Melanocyte of skin (primary cell): Measurements from ENCODE around the gene PGLYRP3. TPM values are rescaled to one million over a fixed set of nuclear protein-coding genes. Genes with fewer than 3 reads are reported as not detected.

Experiments
- small RNA-seq, 2 donors: library from RNA; depleted of rRNA; stranded (forward); fragments of <200 nt; gene quantifications; one replicate each; pipeline ENCODE3, GENCODE V24; 2012
- total RNA-seq, 2 donors: library from RNA; depleted of rRNA; stranded (reverse); fragments of >200 nt; gene quantifications; 2 replicates each; pipeline ENCODE4 v1.2.3, GENCODE V29; 2012

The PGLYRP3 gene, protein sequence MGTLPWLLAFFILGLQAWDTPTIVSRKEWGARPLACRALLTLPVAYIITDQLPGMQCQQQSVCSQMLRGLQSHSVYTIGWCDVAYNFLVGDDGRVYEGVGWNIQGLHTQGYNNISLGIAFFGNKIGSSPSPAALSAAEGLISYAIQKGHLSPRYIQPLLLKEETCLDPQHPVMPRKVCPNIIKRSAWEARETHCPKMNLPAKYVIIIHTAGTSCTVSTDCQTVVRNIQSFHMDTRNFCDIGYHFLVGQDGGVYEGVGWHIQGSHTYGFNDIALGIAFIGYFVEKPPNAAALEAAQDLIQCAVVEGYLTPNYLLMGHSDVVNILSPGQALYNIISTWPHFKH
- total RNA-seq: not detected

DNA sequence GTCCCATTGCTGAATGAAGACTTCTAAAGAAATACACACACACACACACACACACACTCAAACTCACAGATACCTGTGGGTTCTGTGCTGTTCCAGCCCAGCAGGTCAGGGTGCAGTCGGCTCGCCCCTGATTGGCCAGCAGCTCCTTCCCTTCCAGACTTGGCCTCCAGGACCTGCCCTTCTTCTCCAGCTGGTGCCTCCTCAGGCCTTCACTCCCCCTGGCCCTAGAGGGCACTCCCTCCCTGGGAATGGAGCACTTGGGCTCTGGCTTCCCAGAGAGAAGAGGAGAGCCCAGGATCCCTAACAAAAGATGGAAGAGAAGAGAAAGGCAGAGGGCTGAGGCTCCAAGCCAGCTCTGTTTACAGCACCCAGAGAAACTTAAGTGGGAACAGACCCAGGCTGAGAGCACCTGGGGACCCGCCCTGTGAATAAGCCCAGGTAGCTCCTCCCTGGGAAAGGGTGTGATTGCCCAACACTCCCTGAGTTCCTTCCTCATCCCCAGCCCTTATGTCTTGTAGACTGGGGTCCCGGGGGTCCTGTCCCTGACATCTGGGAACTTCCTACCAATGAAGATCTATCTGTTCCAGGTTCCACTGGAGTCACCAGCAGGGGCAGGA lies at the start of gene PGLYRP3:
Gene PGLYRP3 (minus strand): TSS at position 383 of the 617 bp plus-strand sequence. CDS start 2,287 bp downstream, outside the sequence.

DNA sequence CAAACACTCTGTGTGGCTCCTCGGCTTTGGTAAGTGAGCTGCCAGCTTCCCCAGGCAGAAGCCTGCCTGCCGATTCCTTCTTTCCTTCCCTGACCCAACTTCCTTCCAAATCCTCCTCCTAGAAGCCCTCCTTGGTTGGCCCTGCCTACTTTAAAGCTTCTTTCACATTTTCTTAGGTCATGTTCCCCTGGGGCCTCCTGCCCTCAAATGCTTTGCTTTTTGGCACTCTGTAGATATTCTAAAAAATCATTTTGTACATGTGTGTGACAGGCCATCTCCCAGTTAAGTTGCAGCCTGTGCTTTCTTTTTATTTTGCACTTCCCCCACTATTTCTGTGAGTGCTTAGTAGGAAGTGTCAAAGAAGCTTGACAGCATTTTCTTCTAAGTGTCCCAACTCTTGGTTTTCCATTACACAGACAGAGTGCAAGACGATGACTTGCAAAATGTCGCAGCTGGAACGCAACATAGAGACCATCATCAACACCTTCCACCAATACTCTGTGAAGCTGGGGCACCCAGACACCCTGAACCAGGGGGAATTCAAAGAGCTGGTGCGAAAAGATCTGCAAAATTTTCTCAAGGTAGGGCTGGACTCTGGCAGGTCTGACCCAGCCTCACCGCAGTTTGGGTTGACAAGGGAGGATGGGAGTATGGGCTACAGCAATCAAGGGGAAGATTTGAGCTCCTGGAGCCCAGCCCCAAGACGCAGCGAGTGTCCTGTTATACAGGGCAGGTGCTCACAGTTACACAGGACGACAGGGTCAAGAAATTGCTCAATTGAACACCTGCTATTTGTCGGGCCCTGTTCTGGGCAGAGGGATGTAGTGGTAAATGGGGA lies 45.3 kb upstream of the PGLYRP3 start, which contains the start of gene S100A9:
Gene S100A9 (plus strand): TSS at position 2 of the 838 bp plus-strand sequence. CDS start 430 bp downstream, at position 432.

DNA sequence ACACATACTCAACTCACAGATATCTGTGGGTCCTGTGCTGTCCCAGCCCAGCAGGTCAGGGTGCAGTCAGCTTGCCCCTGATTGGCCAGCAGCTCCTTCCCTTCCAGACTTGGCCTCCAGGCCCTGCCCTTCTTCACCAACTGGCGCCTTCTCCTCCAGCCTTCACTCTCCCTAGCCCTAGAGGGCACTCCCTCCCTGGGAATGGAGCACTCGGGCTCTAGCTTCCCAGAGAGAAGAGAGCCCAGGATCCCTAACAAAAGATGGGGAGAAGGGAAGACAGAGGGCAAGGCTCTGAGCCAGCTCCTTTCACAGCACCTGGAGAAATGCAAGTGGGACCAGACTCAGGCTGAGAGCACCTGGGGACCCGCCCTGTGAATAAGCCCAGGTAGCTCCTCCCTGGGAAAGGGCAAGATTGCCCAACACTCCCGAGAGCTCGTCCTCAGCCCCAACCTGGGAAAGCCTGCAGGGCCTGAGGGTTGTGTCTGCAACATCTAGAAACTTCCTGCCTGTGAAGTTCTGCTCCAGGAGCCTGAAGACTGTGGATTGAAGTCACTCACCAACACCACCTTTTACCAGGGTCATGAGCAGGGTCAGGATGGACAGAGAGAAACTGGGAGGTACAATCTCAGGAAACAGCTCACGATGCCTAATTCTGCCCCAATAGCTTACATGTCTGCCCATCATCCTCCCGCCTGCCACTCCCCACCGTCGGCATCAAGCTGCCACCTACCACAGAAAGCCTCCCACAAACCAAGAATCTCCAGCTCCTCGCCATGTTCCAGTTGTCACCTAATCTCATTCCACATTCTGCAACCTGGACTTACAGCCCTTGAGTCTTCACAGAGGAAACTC lies 36.0 kb upstream of the PGLYRP3 start, which contains the start of gene PGLYRP4:
Gene PGLYRP4 (minus strand): TSS at position 331 of the 852 bp plus-strand sequence. CDS start 909 bp downstream, outside the sequence.

DNA sequence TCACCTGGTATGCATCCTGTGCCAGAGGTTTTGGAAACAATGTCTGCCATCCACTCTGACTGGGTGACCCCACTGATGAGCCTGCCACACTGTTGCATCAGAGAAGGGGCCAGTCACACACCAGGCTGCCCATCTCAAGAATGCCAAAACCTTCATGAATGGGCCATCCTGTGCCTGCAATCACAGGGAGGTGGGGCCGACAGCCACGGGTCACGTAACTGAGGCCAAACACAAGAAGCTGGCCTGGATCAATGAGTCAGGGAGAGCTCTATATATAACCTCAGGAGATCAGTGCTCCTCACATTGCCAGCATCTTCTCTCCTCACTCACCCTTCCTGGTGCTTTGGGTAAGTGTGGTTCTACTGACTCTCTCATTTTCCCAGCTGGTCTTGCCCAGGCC lies 53.4 kb downstream of the PGLYRP3 start, which contains the start of gene LORICRIN:
Gene LORICRIN (plus strand): TSS at position 301 of the 400 bp plus-strand sequence. CDS start 1,263 bp downstream, outside the sequence.

Small RNA genes within 50 kb of the gene (small RNA-seq; reads per million reads assigned to genes)
- 0 reads per million in 2 donors for gene RNU6-160P

Other genes with a start within 250 kb of the PGLYRP3 start
- gene SPRR2B, start 241.3 kb downstream of the PGLYRP3 start, total RNA-seq: not detected
- not detected for gene SPRR2E, start 218.4 kb downstream of the PGLYRP3 start, total RNA-seq
- gene SPRR2F, start 199.4 kb downstream of the PGLYRP3 start, total RNA-seq: not detected
- gene SPRR2G, start 162.1 kb downstream of the PGLYRP3 start, total RNA-seq: not detected
- gene LELP1, start 109.5 kb downstream of the PGLYRP3 start, total RNA-seq: not detected
- not detected for gene PRR9, start 95.4 kb downstream of the PGLYRP3 start, total RNA-seq
- gene LORICRIN, start 53.3 kb downstream of the PGLYRP3 start, total RNA-seq: not detected
- not detected for gene PGLYRP4, start 35.9 kb upstream of the PGLYRP3 start, total RNA-seq
- not detected for gene S100A9, start 44.9 kb upstream of the PGLYRP3 start, total RNA-seq
- gene S100A12, start 62.7 kb upstream of the PGLYRP3 start, total RNA-seq: 1 to 10 TPM in 1 of 2 donors, not detected in 1; 1.0 TPM
- gene S100A8, start 78.1 kb upstream of the PGLYRP3 start, total RNA-seq: not detected
- not detected for gene S100A7A, start 103.6 kb upstream of the PGLYRP3 start, total RNA-seq
- not detected for gene S100A7, start 147.7 kb upstream of the PGLYRP3 start, total RNA-seq
- gene S100A6, start 223.0 kb upstream of the PGLYRP3 start, total RNA-seq: 100 to 1,000 TPM; 336 to 430 TPM
- not detected for gene S100A5, start 228.0 kb upstream of the PGLYRP3 start, total RNA-seq
- gene S100A4, start 232.9 kb upstream of the PGLYRP3 start, total RNA-seq: 1 to 10 TPM in 1 of 2 donors, under 1 TPM in 1; 0.67 to 1.7 TPM
- gene S100A3, start 236.3 kb upstream of the PGLYRP3 start, total RNA-seq: 1 to 10 TPM in 1 of 2 donors, not detected in 1; 1.3 TPM